Measurements from ENCODE around the gene SLC7A4.

- TF ChIP-seq, protein P1, sequence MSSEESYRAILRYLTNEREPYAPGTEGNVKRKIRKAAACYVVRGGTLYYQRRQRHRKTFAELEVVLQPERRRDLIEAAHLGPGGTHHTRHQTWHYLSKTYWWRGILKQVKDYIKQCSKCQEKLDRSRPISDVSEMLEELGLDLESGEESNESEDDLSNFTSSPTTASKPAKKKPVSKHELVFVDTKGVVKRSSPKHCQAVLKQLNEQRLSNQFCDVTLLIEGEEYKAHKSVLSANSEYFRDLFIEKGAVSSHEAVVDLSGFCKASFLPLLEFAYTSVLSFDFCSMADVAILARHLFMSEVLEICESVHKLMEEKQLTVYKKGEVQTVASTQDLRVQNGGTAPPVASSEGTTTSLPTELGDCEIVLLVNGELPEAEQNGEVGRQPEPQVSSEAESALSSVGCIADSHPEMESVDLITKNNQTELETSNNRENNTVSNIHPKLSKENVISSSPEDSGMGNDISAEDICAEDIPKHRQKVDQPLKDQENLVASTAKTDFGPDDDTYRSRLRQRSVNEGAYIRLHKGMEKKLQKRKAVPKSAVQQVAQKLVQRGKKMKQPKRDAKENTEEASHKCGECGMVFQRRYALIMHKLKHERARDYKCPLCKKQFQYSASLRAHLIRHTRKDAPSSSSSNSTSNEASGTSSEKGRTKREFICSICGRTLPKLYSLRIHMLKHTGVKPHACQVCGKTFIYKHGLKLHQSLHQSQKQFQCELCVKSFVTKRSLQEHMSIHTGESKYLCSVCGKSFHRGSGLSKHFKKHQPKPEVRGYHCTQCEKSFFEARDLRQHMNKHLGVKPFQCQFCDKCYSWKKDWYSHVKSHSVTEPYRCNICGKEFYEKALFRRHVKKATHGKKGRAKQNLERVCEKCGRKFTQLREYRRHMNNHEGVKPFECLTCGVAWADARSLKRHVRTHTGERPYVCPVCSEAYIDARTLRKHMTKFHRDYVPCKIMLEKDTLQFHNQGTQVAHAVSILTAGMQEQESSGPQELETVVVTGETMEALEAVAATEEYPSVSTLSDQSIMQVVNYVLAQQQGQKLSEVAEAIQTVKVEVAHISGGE (CRISPR knock-in tag; IDR thresholded peaks at IDR 0.05), result no peak
- no peak for TF ChIP-seq HDAC6 (IDR thresholded peaks at IDR 0.05; ENCODE audit: unreplicated experiment)
- TF ChIP-seq, protein P2, sequence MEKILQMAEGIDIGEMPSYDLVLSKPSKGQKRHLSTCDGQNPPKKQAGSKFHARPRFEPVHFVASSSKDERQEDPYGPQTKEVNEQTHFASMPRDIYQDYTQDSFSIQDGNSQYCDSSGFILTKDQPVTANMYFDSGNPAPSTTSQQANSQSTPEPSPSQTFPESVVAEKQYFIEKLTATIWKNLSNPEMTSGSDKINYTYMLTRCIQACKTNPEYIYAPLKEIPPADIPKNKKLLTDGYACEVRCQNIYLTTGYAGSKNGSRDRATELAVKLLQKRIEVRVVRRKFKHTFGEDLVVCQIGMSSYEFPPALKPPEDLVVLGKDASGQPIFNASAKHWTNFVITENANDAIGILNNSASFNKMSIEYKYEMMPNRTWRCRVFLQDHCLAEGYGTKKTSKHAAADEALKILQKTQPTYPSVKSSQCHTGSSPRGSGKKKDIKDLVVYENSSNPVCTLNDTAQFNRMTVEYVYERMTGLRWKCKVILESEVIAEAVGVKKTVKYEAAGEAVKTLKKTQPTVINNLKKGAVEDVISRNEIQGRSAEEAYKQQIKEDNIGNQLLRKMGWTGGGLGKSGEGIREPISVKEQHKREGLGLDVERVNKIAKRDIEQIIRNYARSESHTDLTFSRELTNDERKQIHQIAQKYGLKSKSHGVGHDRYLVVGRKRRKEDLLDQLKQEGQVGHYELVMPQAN (conservative IDR thresholded peaks at IDR 0.05), result no peak
- TF ChIP-seq, protein P3, sequence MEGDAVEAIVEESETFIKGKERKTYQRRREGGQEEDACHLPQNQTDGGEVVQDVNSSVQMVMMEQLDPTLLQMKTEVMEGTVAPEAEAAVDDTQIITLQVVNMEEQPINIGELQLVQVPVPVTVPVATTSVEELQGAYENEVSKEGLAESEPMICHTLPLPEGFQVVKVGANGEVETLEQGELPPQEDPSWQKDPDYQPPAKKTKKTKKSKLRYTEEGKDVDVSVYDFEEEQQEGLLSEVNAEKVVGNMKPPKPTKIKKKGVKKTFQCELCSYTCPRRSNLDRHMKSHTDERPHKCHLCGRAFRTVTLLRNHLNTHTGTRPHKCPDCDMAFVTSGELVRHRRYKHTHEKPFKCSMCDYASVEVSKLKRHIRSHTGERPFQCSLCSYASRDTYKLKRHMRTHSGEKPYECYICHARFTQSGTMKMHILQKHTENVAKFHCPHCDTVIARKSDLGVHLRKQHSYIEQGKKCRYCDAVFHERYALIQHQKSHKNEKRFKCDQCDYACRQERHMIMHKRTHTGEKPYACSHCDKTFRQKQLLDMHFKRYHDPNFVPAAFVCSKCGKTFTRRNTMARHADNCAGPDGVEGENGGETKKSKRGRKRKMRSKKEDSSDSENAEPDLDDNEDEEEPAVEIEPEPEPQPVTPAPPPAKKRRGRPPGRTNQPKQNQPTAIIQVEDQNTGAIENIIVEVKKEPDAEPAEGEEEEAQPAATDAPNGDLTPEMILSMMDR (IDR thresholded peaks at IDR 0.05 in 2 of 3, conservative IDR thresholded peaks at IDR 0.05 in 1 of 3; ENCODE audit: control insufficient read depth in 2 of 3, extremely low read depth in 1 of 3, insufficient read depth in 1 of 3, low read depth in 3 of 3, low read length in 3 of 3), result no peak
- TF ChIP-seq, protein P4, sequence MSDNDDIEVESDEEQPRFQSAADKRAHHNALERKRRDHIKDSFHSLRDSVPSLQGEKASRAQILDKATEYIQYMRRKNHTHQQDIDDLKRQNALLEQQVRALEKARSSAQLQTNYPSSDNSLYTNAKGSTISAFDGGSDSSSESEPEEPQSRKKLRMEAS (IDR thresholded peaks at IDR 0.05; ENCODE audit: low read depth, low read length), result no peak
- no peak for TF ChIP-seq E4F1 (IDR thresholded peaks at IDR 0.05; ENCODE audit: borderline replicate concordance, partially characterized antibody)
- TF ChIP-seq GABPA (IDR thresholded peaks at IDR 0.05; ENCODE audit: low read depth), result no peak
- no peak for TF ChIP-seq CHD2 (IDR thresholded peaks at IDR 0.05; ENCODE audit: borderline replicate concordance, low read depth, low read length)
Measured at GRCh38 chr22:20994128-20994901, 38.0 kb downstream of the SLC7A4 start.

Data from GM12878 (cell line).